Measurements from ENCODE around the gene KCNAB1.

KCNAB1 gene

DNA sequence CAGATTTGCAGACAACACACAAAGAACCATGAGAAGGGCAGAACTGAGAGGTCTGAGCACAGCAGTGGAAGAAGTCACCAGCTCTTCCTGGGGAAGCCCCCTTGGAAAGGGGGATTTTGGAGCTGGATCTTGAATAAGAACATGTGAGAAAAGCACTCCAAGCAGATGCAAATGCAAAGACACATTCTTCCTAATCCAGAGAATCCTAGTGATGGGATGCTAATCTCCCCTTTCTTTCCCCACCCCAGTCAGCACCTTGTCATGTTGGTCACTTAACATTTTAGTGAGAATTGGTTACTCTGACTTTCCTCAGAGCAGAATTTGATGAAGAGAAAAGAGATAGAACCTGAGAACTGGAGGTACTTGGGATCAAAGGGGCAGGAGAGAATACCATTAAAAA lies 286.0 kb downstream of the KCNAB1 start:
- TF ChIP-seq, protein P1, sequence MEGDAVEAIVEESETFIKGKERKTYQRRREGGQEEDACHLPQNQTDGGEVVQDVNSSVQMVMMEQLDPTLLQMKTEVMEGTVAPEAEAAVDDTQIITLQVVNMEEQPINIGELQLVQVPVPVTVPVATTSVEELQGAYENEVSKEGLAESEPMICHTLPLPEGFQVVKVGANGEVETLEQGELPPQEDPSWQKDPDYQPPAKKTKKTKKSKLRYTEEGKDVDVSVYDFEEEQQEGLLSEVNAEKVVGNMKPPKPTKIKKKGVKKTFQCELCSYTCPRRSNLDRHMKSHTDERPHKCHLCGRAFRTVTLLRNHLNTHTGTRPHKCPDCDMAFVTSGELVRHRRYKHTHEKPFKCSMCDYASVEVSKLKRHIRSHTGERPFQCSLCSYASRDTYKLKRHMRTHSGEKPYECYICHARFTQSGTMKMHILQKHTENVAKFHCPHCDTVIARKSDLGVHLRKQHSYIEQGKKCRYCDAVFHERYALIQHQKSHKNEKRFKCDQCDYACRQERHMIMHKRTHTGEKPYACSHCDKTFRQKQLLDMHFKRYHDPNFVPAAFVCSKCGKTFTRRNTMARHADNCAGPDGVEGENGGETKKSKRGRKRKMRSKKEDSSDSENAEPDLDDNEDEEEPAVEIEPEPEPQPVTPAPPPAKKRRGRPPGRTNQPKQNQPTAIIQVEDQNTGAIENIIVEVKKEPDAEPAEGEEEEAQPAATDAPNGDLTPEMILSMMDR (IDR thresholded peaks at IDR 0.05; ENCODE audit: low read length, missing control alignments): no peak
- no peak for DNase-seq (ENCODE audit: low read depth)

DNA sequence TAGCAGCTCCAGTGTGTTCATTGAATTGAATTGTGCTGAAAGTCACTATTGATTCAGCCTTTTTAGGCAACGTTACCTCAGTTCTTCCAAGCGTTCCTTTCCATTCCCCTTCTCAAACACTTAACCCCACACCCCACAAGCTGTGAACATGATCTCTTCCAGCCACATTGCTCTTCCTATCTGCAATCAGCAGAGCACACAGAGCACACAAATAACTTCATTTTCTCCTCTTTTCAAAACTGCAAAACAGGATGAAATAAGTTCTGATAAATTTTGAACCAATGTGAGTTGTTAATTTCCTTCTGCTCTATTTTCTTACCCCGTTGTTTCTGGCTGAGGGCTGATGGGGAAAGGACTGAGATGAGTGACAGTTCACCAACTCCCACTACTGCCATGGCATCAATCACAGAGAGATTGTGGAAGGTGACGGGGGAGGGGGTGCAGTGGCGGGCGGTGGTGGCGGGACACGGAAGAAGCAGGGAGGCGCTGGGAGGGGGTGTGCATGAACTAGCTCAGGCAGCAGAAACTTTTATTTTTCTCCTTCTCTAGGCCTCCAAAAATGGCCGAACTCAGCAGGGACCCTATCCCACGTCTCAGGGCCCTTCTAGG lies 287.3 kb downstream of the KCNAB1 start:
- no peak for DNase-seq (ENCODE audit: low read depth)
- H3K4me3 ChIP-seq (replicated peaks; ENCODE audit: low read depth, low read length): no peak overlapping the region
- TF ChIP-seq, protein P1 (IDR thresholded peaks at IDR 0.05; ENCODE audit: low read length, missing control alignments): no peak

More for the DNA sequence above, 286.0 kb downstream of the KCNAB1 start:
- no peak overlapping the region for H3K4me3 ChIP-seq (replicated peaks; ENCODE audit: low read depth, low read length)

DNA sequence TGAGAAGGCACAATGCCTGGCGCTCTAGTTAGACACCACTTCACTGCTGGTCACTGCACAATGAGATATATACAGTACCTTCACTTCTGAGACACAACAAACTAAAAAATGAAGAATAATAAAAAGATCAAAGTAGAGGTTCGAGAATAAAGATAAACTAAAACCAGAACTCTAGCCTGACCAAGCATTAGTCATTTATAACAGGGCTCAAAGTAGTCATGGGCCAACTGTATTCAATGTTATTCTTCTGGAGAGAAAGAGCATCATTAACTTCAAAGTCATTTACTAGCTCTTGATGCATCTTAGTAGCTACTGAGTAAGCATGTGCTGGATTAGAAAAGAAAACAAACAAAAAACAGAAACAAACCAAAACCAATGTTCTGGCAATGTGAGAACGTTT lies 289.3 kb downstream of the KCNAB1 start:
- TF ChIP-seq, protein P1 (IDR thresholded peaks at IDR 0.05; ENCODE audit: low read length, missing control alignments): no peak
- H3K4me3 ChIP-seq (replicated peaks; ENCODE audit: low read depth, low read length): no peak overlapping the region
- no peak for DNase-seq (ENCODE audit: low read depth)

DNA sequence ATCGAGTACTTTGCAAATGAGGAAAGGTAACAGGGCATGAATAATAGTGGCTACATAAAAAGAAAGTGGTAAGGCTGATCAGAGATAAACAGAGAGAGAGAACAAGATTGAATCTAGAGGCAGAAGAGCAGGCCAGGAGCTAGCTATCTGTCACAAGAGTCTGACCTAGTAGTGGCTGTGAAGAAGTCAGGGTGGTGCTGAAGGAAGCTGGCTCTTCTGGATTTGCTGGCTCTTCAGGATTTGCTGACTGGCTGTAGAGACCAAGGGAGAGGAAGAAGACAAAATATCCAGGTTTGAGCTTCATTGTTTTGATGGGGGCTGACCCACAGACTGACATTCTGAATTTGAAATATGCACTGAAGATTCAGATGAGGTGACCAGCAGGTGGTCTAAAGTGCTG lies 292.2 kb downstream of the KCNAB1 start:
- no peak overlapping the region for H3K4me3 ChIP-seq (replicated peaks; ENCODE audit: low read depth, low read length)
- TF ChIP-seq, protein P1 (IDR thresholded peaks at IDR 0.05; ENCODE audit: low read length, missing control alignments): no peak
- no peak for DNase-seq (ENCODE audit: low read depth)

DNA sequence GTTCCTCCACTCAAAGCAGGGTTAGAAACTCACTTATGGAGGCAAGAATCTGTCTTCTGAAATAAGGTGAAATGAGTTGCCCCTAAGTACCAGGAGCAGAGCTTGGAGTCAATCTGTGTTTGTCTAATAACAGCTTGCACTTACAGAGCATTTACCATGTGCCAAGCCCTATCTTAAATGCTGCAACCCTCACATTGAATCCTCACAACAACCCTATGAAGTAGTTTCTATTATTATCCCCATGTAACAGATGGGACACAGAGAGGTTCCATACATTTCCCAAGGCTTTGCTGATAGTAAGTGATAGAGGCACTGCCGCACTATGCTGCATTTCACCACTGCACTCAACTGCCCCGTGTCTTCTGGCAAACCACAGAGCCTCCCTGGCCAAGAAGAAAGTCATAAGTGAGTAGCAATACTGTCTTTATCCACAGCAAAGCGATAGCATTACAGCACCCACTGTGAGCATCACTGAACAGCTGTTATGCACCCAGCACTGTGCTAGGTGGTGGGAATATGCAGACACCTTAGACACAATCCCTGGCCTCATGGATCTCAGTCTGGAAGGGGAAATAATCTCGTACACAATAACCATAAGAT lies 293.0 kb downstream of the KCNAB1 start:
- no peak overlapping the region for H3K4me3 ChIP-seq (replicated peaks; ENCODE audit: low read depth, low read length)
- DNase-seq (ENCODE audit: low read depth): no peak
- TF ChIP-seq, protein P1 (IDR thresholded peaks at IDR 0.05; ENCODE audit: low read length, missing control alignments): no peak

DNA sequence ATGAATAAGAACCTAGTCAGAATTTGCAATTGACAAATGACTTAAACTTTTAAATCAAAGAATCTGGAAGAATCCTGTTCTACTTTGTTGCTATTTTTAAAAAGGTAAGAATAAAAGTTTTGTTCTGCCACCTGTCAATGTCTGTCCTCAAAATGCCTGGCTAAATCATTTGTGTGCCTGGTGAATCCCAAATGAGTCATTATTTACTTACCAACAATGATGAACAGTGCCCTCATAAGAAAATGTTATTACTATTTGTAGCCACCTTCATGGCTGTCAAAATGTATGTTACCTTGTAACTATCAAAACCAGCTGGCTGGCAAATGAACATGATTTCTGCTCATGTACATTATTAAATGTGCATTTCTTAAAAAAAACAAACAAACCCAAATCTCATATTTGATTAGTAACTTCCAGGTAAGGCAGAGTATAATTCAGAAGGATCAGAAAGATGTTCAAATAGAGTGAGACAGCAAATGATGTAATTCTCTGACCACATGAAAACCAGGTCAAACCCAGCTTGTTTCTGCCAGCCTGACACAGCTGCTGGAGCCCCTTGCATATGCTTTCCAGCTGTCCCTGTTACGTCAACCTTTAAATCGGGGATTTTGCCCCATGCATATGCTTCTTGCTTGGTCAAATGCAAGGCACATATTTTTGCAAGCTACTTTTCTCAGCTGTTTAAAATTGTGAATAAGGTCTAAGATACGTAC lies 296.6 kb downstream of the KCNAB1 start:
- TF ChIP-seq, protein P1 (IDR thresholded peaks at IDR 0.05; ENCODE audit: low read length, missing control alignments): no peak
- H3K4me3 ChIP-seq (replicated peaks; ENCODE audit: low read depth, low read length): no peak overlapping the region
- no peak for DNase-seq (ENCODE audit: low read depth)
